Dermis microvascular lymphatic vessel endothelial cell (primary cell): ENCODE data around the gene TAOK2. TPM values are rescaled to one million over a fixed set of nuclear protein-coding genes. Genes with fewer than 3 reads are reported as not detected.

Experiments used
- DNase-seq, 2 donors: peaks; one replicate each; pipeline versions ENCODE4 v3.0.0 to v3.0.0-alpha.2; 2010; ENCODE audit warnings: low read depth in 2 of 2
- total RNA-seq: library from RNA; depleted of rRNA; stranded (reverse); fragments of >200 nt; gene quantifications from 2 replicates; pipeline ENCODE4 v1.2.1, GENCODE V29; 2014

The TAOK2 gene
- total RNA-seq, 1 donor from 2014 or later, result 71.8 TPM

DNA sequence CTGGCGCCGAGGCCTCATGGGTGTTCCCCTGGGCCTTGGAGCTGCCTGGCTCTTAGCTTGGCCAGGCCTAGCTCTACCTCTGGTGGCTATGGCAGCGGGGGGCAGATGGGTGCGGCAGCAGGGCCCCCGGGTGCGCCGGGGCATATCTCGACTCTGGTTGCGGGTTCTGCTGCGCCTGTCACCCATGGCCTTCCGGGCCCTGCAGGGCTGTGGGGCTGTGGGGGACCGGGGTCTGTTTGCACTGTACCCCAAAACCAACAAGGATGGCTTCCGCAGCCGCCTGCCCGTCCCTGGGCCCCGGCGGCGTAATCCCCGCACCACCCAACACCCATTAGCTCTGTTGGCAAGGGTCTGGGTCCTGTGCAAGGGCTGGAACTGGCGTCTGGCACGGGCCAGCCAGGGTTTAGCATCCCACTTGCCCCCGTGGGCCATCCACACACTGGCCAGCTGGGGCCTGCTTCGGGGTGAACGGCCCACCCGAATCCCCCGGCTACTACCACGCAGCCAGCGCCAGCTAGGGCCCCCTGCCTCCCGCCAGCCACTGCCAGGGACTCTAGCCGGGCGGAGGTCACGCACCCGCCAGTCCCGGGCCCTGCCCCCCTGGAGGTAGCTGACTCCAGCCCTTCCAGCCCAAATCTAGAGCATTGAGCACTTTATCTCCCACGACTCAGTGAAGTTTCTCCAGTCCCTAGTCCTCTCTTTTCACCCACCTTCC is 13.9 kb downstream of the TAOK2 start:
- no peak for DNase-seq

- no peak for DNase-seq
These were observed 14.8 kb downstream of the TAOK2 start for GRCh38 chr16:29988346-29989075.

- DNase-seq, result no peak
These were observed 15.6 kb downstream of the TAOK2 start for GRCh38 chr16:29989111-29989858.

DNA sequence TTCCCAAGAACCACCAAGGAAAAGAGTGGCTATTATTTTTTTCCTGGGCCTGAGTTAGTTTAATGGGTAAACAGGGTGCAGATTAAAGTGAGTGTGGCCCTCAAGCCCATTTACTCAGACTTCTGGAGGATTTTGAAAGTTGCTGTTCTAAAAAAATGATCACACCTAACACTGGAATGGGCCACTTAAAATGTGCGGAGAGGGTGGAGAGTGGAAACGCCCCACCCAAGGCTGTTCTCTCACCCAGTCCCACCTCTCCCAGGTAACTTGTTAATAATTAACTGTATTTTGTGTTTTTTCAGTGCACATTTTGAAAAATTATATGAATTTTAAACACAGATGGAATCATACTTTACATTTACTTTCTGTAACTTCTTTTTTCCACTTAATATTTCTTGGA is 16.4 kb downstream of the TAOK2 start:
- no peak for DNase-seq

GRCh38 chr16:29990883-29991570 is 17.4 kb downstream of the TAOK2 start:
- no peak for DNase-seq

- no peak for DNase-seq
These were observed 17.9 kb downstream of the TAOK2 start for GRCh38 chr16:29991571-29991904.

DNA sequence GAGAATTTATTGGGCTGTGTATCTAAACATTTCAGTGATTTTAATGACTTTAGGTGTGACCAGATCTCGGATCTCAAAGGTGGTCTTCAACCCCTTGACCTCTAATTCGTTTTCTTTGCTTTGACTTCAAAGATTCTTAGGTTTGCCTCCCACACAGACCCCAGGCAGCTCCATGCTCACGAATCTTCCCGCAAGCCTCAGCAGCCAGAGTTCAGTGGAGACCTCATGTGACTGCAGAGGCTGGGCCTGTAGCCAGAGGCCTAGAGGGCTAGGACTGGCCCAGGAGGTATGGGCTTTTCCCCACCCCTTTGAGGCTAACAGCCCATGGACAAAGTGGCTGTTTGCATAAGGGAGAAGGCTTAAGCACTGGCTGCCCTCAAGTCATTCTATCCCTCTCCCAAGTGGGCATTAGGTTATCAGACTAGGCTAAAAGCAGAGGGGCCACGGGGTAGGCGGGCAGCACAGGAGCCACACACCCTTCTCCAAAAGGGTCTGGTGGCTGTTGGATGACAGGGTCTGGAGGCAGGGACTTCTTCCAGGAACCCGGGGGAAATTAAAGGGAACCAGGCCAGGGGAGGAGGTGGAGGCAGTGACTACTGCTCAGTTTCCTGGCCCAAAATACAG is 18.8 kb downstream of the TAOK2 start:
- DNase-seq, result no peak

DNA sequence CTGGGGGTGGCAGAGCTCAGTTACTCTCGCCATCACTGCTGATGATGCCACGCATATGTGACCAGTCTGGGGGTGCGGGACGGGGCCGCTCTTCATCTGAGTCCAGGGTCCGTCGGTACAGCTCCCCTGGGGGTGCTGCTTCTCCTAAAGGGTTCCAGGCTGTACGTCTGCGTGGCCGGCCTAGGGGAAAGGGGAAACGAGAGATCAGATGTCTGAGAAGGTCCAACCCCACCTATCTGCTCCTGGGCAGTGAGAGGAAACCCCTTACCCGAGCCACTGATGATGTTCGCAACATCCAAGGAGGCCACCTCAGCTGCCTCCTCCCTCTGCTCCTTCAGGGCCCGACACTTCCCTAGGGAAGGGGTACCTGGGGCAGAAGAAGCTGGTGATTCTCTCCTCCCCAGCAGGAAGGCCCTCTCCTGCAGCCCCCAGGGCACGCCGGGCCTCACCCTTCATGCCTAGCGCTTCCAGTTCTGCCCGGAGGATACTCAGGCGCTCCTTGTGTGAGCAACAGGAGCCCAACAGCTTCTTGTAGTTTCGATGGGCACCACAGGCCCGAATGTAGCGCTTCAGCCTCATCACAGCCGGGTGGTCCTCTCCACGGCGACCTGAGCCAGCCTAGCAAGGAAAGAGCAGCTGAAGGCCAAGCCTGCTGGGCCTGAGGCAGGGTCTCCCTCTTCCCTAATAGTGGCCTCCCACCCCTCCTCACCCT is 19.7 kb downstream of the TAOK2 start:
- DNase-seq, result no peak

DNA sequence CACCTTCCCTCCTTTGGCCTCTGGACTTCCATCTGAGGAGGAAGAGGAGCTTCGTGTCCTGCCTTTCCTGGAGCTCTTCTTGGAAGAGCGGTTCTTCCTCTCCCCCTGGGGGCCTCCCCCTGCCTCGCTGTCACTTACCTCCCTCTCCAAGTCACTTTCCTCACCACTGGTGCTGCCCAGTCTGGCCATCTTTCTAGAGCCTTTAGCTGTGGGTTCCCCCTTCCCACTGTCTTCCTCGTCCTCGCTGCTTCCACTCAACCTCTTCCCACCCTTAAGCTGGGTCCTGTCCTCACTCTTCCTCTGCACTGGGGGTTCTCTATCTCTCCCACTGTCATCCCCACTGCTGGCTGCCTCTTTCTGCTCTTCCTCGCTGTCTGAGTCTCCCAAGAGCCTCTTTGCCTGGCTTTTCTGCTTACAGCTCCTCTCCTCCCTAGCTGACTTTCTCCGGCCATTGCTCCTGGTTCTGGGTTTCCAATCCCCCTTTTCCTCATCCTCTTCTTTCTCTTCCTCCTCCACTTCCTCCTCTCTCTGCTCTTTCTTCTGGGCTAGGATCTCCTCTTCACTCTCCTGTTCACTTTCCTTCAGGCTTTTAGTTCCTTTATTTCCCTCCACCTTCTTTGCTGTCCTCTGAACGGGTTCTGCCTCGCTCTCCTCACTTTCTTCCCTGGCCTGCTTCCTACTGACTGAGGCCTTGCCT is 20.4 kb downstream of the TAOK2 start:
- DNase-seq, result no peak

DNA sequence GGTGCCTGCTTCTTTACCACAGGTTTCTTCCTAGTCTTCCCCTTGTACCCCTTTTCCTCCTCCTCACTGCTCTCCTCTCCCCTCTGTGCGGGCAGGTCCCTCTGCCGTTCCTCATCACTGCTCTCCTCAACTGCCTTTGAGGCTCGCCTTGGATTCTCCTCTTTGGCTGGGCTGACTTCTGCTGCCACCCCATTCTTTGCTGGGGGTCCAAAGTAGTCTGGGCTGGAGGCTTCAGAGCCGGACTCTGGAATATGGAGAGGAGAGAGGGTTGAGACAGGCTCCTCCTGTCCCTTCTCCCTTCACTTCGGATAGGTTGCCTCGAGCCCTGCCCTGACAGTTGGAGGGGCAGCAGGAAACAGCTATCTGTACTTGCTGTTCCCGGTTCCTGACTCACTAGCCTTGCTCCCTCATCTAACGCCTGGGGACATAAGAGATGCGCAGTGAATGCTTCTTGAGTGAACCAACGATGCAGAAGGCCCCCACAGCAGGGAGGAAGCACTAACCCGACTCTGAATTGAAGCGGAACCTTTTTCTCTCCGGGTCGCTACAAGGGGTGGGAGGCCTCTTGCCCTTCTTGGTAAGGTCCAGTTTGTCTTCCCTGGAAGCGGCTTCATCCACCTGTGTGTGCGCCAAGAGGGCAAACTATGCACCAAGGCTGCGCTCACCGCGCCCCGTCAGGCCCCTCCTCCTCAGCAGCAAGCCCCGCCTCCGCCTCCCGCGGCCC is 21.1 kb downstream of the TAOK2 start:
- DNase-seq, result peak in 1 of 2 donors; percentile 32

- peak; percentile 52 to 76 for DNase-seq
These were observed 21.7 kb downstream of the TAOK2 start, which contains the start of gene HIRIP3 for GRCh38 chr16:29995324-29995910. HIRIP3 (minus strand) TSS chr16:29995617; CDS start chr16:29995605, 12 bp downstream.

DNA sequence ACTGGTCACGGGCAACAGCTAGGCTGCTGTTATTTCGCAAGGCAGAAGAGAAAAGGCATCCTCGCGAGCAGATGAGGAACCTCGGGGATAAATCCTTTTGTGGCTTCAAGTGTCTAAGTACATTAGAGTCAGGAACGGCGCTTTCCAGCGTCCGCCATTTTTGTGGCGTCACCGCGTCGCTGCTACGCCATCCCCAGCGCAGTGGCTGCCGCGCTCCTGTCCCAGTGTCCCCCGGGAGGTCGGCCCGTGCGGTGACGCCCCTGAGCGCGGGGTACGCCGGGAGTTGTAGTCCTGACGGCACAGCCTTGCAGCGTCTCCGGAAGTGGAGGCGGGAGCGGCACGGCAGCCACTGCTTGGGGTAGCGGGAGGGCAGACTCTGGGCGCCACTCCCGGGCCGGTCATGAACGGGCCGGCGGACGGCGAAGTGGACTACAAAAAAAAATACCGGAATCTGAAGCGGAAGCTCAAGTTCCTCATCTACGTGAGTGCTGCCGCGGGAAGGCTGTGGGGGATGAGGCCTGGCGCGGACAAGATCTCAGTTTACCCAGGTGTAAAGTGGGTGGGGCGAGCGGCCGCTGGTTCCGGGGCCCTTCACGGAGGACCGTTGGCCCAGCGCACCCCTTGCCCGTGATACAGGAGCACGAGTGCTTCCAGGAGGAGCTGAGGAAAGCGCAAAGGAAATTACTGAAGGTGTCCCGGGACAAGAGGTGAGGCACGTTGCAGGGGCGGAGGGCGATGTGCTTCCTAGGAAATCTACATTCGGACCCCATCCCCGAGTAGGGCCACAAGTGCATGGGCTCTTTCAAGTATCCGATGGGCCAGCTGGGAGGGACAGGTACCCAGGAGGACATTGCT is 22.5 kb downstream of the TAOK2 start, which contains the start of gene INO80E:
INO80E (plus strand) TSS at position 331 of the 855 bp plus-strand sequence; CDS start at position 401, 70 bp downstream.
- peak; percentile 89 to 96 for DNase-seq

DNA sequence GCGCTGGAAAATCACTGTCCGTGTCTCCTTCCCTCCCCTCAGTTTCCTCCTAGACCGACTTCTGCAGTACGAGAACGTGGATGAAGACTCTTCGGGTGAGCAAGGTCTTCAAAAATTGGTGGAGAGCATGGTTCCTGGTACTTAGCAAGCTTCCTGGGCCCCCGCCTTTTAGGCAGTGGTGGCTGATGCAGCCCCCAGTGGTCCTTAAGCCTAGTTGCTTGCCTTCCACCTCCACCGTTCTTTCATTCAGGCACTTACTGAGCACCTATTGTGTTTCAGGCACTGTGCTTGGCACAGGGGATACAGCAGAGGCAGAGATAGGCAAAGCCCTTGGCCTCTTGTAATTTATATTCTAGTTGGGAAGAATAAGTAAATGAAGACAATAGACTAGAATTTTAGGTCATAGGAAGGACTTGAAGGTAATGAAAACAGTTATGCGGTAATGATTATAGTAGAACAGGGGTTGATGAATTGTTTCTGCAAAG is 23.1 kb downstream of the TAOK2 start:
- no peak for DNase-seq

- DNase-seq, result no peak
These were observed 25.9 kb downstream of the TAOK2 start for GRCh38 chr16:29999605-30000004.

DNA sequence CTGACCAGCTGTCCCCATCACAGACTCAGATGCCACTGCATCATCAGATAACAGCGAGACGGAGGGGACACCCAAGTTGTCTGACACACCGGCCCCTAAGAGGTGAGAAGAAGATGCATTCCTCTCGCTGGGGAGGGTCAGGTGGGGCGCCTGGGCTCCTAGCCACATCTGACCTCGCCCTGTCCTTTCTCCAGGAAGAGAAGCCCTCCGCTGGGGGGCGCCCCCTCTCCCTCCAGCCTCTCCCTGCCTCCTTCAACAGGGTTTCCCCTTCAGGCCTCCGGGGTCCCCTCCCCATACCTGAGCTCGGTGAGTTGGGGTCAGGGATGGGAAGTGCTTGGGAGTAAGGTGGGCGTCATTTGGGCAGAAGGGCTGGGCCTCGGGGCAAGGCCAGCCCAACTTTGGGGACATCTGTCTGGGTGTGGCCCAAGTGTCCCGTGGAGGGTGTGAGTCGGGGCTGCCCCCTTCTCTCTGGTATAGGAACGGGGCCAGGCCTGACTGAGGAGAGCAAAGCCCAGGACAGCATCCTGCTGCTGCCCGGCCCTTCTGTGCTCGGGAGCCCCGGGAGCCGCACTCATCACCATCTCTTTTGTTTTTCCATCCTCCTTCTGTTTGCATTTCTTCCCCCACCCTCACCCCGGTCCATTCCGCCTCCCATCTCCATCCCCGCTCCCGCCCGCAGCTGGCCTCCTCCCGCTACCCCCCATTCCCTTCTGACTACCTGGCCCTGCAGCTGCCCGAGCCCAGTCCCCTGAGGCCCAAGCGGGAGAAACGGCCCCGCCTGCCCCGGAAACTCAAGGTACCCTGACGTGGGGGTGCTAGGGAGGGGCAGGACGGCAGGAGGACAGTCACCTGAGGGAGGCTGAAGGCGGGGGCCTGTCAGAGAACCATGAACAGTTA is 27.3 kb downstream of the TAOK2 start:
- DNase-seq, result no peak

DNA sequence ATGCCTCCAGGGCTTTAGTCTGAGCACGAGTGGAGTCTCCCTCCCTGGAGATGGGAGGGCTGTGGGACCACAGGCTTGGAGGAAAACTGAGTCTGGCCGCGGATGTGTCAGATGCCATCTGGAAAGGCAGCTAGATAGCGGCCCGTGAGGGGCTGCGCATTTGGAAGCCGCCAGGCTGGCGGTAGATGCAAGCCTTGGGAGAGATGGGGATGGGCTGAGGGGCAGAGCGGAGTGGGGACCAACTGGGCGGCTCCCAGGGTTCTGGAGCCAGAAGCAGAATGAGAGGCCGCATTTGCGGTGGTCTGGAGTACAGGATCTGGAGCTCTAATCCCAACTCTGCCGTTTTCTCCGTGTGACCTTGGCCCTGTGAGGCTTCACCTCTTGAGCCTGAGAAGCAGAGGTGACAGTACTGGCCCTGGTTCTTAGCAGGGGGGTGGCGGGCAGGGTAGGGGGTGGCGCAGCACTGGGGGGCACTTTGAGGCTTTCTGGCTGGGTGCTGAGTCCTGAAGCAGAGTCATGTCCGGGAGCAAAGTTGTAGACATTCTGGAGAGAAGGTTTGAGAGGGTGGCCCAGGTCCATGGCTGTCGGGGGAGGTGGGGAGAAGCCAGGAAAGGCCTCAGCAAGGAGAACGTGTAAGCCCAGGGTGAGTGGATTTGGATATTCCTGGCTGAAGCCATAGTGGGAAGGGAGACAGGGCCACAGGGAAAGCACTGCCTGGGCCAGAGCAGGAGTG is 29.1 kb downstream of the TAOK2 start:
- DNase-seq, result no peak
